Thyroid gland (tissue), 4 donors: ENCODE results near the gene ABHD5. TPM values are rescaled to one million over a fixed set of nuclear protein-coding genes. Genes with fewer than 3 reads are reported as not detected.
A peak's percentile ranks its signal among the peaks of the same experiment; 100 is the strongest.

Experiments
- DNase-seq, 2 donors: peaks; one replicate each; pipeline ENCODE4 v3.0.0-alpha.2; 2019
- H3K27ac ChIP-seq, 3 donors: fragments of 200-600 bp; sonication (generic); 1 replicate in 2 of 3; 2 replicates in 1 of 3; pipeline ENCODE4 v1.5.1; 2016 to 2019; ENCODE audit warnings: mild to moderate bottlenecking in 1 of 3, moderate library complexity in 1 of 3
- H3K27me3 ChIP-seq: fragments of 200-600 bp; sonication (generic); one replicate; pipeline ENCODE4 v1.5.1; 2019
- H3K36me3 ChIP-seq, 2 donors: fragments of 200-600 bp; sonication (generic); one replicate each; pipeline ENCODE4 v1.5.1; 2016 to 2019
- H3K4me1 ChIP-seq, 2 donors: fragments of 200-600 bp; sonication (generic); one replicate each; pipeline ENCODE4 v1.5.1; 2017 to 2019
- H3K4me3 ChIP-seq, 3 donors: fragments of 200-600 bp; sonication (generic); replicated peaks in 1 of 3; 1 replicate in 2 of 3; 2 replicates in 1 of 3; pipeline ENCODE4 v1.5.1; 2016; ENCODE audit warnings: mild to moderate bottlenecking in 1 of 3
- H3K9me3 ChIP-seq: fragments of 200-600 bp; sonication (generic); one replicate; pipeline ENCODE4 v1.5.1; 2017
- POLR2A ChIP-seq, 2 donors: fragments of 450-650 bp; IDR thresholded peaks; one replicate each; pipeline ENCODE4 v1.6.1; 2017; ENCODE audit warnings: antibody characterized with exemption in 2 of 2, mild to moderate bottlenecking in 2 of 2, moderate library complexity in 1 of 2
- WGBS, 2 donors: methylation state at CpG; one replicate each; pipeline ENCODE4 v1.1.5; 2017; 5-methylcytosine and 5-hydroxymethylcytosine counted together
- intact Hi-C: fragments of 100-400 bp; cut with DNase I; formaldehyde crosslinking; loops from one replicate; pipeline ENCODE4 v1.15.1; 2023
- total RNA-seq, 4 donors: library from RNA; depleted of rRNA; stranded (reverse); fragments of >200 nt; gene quantifications; one replicate each; pipeline ENCODE4 v1.2.3, GENCODE V29; 2016
- TF ChIP-seq, protein P1 (sequence below), 6 experiments: fragments of 200-600 bp in 3 of 6; fragments of 450-650 bp in 3 of 6; sonication (generic) in 3 of 6; IDR thresholded peaks; one replicate each; pipeline ENCODE4 v1.5.1; 2016 to 2019; ENCODE audit warnings: antibody characterized with exemption in 6 of 6, mild to moderate bottlenecking in 2 of 6, inconsistent platforms in 1 of 6, moderate library complexity in 1 of 6

Gene ABHD5
- total RNA-seq, 4 donors from 2014 or later = 33.1 to 45.4 (median 36.6) TPM

DNA sequence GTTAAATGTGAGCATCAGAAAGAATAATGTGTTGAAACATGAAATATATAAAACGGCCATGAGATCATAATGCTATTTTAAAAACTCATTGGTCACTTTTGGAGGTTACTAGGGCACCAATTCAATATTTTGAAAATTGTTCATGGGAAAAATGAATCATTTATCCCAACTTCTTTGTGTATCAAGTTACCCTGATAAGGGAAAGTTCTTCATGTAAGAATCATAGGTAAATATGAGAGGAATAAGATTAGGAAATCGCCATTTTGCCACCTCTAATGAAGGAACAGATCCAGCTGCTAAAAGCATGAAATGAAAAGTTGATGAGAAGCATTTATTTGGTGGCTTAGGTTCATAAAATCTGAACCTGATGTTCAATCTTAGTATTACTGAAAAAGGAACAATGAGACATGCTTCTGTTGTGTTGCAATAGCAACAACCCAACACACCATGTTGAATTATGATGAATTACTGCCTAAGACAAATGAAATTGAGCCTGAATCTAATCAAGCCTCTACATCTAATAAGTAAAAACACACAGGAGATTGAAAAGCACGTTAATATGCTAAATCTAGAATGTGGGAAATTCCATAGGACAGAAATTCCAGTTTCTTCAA, 32.5 kb downstream of the ABHD5 start:
- Histone ChIP-seq H3K27ac (no peak overlapping the region), H3K4me3 (no peak overlapping the region), H3K9me3 (no peaks in the 10 kb centered on the region), H3K4me1 (peaks cover 0 to 6% of the 10 kb centered on the region in 2 donors), H3K36me3 (peaks cover 0 to 11% of the 10 kb centered on the region in 2 donors), H3K27me3 (no peaks in the 10 kb centered on the region)
- intact Hi-C loops = no loop called here
- DNase-seq = no peak
- TF ChIP-seq, protein P1, sequence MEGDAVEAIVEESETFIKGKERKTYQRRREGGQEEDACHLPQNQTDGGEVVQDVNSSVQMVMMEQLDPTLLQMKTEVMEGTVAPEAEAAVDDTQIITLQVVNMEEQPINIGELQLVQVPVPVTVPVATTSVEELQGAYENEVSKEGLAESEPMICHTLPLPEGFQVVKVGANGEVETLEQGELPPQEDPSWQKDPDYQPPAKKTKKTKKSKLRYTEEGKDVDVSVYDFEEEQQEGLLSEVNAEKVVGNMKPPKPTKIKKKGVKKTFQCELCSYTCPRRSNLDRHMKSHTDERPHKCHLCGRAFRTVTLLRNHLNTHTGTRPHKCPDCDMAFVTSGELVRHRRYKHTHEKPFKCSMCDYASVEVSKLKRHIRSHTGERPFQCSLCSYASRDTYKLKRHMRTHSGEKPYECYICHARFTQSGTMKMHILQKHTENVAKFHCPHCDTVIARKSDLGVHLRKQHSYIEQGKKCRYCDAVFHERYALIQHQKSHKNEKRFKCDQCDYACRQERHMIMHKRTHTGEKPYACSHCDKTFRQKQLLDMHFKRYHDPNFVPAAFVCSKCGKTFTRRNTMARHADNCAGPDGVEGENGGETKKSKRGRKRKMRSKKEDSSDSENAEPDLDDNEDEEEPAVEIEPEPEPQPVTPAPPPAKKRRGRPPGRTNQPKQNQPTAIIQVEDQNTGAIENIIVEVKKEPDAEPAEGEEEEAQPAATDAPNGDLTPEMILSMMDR (IDR thresholded peaks at IDR 0.05) = no peak
- no peak for TF ChIP-seq POLR2A (IDR thresholded peaks at IDR 0.05)
- WGBS, 2 donors = 82 to 85% methylated on average over 3 of the region's 3 CpGs

DNA sequence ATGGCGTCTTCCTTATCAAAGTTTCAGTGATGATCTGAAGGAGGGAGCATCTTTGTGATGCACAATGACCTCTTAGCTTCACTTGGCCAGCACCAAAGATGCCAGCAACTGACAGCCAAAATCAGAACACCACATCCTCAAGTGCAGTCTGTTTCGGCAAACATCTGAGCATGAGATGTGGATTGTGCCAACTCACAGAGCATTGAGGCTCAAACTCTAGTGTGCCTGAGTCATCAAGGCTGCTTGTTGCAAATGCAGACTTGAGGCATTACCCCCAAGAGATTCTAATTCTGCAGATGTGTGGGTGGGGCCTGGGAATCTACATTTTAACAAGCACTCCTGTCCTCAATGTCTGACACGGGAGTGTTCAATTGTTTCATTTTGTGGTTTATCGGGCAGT, 35.8 kb downstream of the ABHD5 start:
- TF ChIP-seq POLR2A (IDR thresholded peaks at IDR 0.05) = no peak
- TF ChIP-seq, protein P1 (IDR thresholded peaks at IDR 0.05) = no peak
- no peak overlapping the region for H3K4me3 ChIP-seq
- no peaks in the 10 kb centered on the region for H3K9me3 ChIP-seq
- intact Hi-C loops = no loop called here
- H3K36me3 ChIP-seq = no peaks in the 10 kb centered on the region
- peak; percentile 28 to 54 for DNase-seq
- no peaks in the 10 kb centered on the region for H3K27me3 ChIP-seq
- peaks cover 16 to 20% of the 10 kb centered on the region in 2 donors for H3K4me1 ChIP-seq
- 73 to 88% methylated on average over 4 of the region's 4 CpGs for WGBS, 2 donors
- no peak overlapping the region for H3K27ac ChIP-seq

DNA sequence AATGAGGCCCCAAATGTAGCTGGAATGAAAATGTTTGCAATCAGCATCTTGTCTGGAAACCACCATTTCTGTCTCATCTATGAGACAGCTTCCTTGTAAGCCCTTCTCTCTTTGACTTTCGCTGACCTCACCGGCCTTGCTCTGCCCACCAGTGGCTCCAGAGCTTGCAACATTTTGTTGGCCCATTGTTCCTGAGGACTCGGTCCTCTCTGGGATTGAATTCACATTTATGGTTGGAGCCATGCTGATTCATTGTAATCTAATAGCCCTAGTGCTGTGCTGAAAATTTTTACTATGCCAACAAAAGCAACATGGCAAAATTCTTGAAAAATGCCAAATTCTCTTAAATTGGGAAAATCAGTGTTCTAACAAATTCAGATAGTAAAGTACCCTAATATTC, 37.2 kb downstream of the ABHD5 start:
- Histone ChIP-seq H3K27me3 (no peaks in the 10 kb centered on the region), H3K4me3 (no peak overlapping the region), H3K4me1 (peaks cover 25% of the 10 kb centered on the region in 2 donors), H3K36me3 (no peaks in the 10 kb centered on the region), H3K27ac (no peak overlapping the region), H3K9me3 (no peaks in the 10 kb centered on the region)
- intact Hi-C loops = no loop called here
- no peak for TF ChIP-seq POLR2A (IDR thresholded peaks at IDR 0.05)
- TF ChIP-seq, protein P1 (IDR thresholded peaks at IDR 0.05) = no peak
- WGBS, 2 donors = 92 to 95% methylated on average over 3 of the region's 3 CpGs
- no peak for DNase-seq

DNA sequence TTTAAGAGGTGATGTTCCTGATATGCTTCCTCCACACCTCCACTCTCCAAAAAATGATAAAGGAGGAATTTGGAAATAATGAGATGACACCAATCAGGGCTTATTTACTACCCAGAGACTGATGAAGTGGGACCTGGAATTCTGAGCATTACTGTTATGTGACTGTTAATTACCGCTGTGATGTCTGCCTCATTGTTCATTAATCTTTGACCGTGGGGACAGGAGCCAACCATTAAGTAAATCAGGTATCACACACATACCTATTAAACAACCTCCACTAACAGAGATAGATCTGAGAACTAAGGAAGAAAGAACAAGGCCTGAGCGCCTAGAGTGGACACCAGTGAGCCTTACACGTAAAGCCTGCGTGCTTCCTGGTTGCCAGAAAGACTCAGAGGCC, 37.7 kb downstream of the ABHD5 start:
- peak overlapping the region in 2 of 3 donors; percentile 8 to 72 for H3K27ac ChIP-seq
- 82 to 86% methylated on average over 5 of the region's 5 CpGs for WGBS, 2 donors

DNA sequence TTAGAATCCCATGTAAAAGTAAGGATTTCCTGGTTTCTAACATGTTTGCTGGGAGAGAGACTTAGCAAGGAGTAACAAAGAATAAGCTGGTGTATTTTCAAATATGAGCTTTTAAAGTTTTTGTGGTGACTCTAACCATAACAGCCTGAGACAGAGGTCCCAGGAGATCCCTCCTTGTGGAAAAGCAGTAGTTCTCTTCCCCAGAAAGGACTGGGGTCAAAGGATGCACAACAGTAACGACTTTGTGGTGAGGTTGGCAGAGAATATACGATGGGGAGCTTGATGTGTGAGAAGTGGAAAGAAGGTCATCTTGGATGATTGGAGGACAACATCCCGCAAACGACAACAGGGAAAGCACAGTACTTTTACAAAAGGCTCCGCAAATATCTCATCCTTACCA, 38.2 kb downstream of the ABHD5 start:
- TF ChIP-seq POLR2A (IDR thresholded peaks at IDR 0.05) = no peak
- TF ChIP-seq, protein P1 (IDR thresholded peaks at IDR 0.05) = no peak
- Histone ChIP-seq H3K27me3 (no peaks in the 10 kb centered on the region), H3K4me1 (peaks cover 33 to 36% of the 10 kb centered on the region in 2 donors), H3K27ac (peak overlapping the region in 2 of 3 donors; percentile 8 to 72), H3K9me3 (no peaks in the 10 kb centered on the region), H3K4me3 (no peak overlapping the region), H3K36me3 (no peaks in the 10 kb centered on the region)
- 86 to 87% methylated on average over 5 of the region's 5 CpGs for WGBS, 2 donors
- intact Hi-C loops = no loop called here
- DNase-seq = no peak

More for the DNA sequence above, 37.7 kb downstream of the ABHD5 start:
- intact Hi-C loops = no loop called here
- peaks cover 31% of the 10 kb centered on the region in 2 donors for H3K4me1 ChIP-seq
- H3K27me3 ChIP-seq = no peaks in the 10 kb centered on the region
- no peak for TF ChIP-seq POLR2A (IDR thresholded peaks at IDR 0.05)
- TF ChIP-seq, protein P1 (IDR thresholded peaks at IDR 0.05) = no peak
- no peak for DNase-seq
- no peak overlapping the region for H3K4me3 ChIP-seq
- no peaks in the 10 kb centered on the region for H3K9me3 ChIP-seq
- H3K36me3 ChIP-seq = no peaks in the 10 kb centered on the region
